Thoracic aorta (tissue), 2 donors: ENCODE measurements around the gene POLR2B. TPM values are rescaled to one million over a fixed set of nuclear protein-coding genes. Genes with fewer than 3 reads are reported as not detected.

ENCODE experiments used
- ATAC-seq: fragments of 150-250 bp; one replicate; pipeline ENCODE4 v1.8.0; 2017; ENCODE audit warnings: low read depth; ENCODE audit not compliant: insufficient number of reproducible peaks, low FRiP score
- DNase-seq: peaks from one replicate; pipeline ENCODE4 v3.0.0-alpha.2; 2020; ENCODE audit warnings: low spot score
- H3K27ac ChIP-seq, 2 donors: fragments of 200-600 bp; sonication (generic); 1 replicate in 1 of 2; 2 replicates in 1 of 2; pipeline ENCODE4 v1.5.1; 2016; ENCODE audit warnings: mild to moderate bottlenecking in 2 of 2, moderate library complexity in 2 of 2
- H3K27me3 ChIP-seq: fragments of 200-600 bp; sonication (generic); replicated peaks from 2 replicates; pipeline ENCODE4 v1.6.0; 2016; ENCODE audit warnings: mild to moderate bottlenecking; ENCODE audit not compliant: insufficient read depth
- H3K36me3 ChIP-seq: fragments of 200-600 bp; sonication (generic); one replicate; pipeline ENCODE4 v1.5.1; 2016
- H3K4me1 ChIP-seq, 2 donors: fragments of 200-600 bp; sonication (generic); 1 replicate in 1 of 2; 2 replicates in 1 of 2; pipeline versions ENCODE4 v1.5.1 to v1.6.0; 2016; ENCODE audit warnings: low read depth in 2 of 2, mild to moderate bottlenecking in 1 of 2; ENCODE audit not compliant: control insufficient read depth in 1 of 2
- H3K4me3 ChIP-seq: fragments of 200-600 bp; sonication (generic); 2 replicates; pipeline ENCODE4 v1.5.1; 2016; ENCODE audit warnings: mild to moderate bottlenecking
- H3K9me3 ChIP-seq: fragments of 200-600 bp; sonication (generic); 2 replicates; pipeline ENCODE4 v1.5.1; 2016
- total RNA-seq, 2 donors: library from RNA; depleted of rRNA; stranded (reverse); fragments of >200 nt; gene quantifications; one replicate each; pipeline versions ENCODE4 v1.1.0 to v1.2.3, GENCODE V29; 2016
- TF ChIP-seq, protein P1 (sequence below): fragments of 200-600 bp; sonication (generic); IDR thresholded peaks from one replicate; pipeline ENCODE4 v1.5.1; 2019; ENCODE audit warnings: antibody characterized with exemption

The POLR2B gene
- total RNA-seq, 2 donors from 2014 or later: 48.3 to 98.5 TPM

GRCh38 chr4:56976283-56976836, 2.3 kb upstream of the POLR2B start:
- Histone ChIP-seq H3K4me3 (peak overlapping the region; percentile 75), H3K36me3 (peaks cover 21% of the 10 kb centered on the region), H3K9me3 (no peaks in the 10 kb centered on the region), H3K27me3 (no peaks in the 10 kb centered on the region), H3K27ac (no peak overlapping the region), H3K4me1 (peaks cover 30 to 44% of the 10 kb centered on the region in 2 donors)
- ATAC-seq (no peak), DNase-seq (no peak)
- TF ChIP-seq, protein P1, sequence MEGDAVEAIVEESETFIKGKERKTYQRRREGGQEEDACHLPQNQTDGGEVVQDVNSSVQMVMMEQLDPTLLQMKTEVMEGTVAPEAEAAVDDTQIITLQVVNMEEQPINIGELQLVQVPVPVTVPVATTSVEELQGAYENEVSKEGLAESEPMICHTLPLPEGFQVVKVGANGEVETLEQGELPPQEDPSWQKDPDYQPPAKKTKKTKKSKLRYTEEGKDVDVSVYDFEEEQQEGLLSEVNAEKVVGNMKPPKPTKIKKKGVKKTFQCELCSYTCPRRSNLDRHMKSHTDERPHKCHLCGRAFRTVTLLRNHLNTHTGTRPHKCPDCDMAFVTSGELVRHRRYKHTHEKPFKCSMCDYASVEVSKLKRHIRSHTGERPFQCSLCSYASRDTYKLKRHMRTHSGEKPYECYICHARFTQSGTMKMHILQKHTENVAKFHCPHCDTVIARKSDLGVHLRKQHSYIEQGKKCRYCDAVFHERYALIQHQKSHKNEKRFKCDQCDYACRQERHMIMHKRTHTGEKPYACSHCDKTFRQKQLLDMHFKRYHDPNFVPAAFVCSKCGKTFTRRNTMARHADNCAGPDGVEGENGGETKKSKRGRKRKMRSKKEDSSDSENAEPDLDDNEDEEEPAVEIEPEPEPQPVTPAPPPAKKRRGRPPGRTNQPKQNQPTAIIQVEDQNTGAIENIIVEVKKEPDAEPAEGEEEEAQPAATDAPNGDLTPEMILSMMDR: no peak

DNA sequence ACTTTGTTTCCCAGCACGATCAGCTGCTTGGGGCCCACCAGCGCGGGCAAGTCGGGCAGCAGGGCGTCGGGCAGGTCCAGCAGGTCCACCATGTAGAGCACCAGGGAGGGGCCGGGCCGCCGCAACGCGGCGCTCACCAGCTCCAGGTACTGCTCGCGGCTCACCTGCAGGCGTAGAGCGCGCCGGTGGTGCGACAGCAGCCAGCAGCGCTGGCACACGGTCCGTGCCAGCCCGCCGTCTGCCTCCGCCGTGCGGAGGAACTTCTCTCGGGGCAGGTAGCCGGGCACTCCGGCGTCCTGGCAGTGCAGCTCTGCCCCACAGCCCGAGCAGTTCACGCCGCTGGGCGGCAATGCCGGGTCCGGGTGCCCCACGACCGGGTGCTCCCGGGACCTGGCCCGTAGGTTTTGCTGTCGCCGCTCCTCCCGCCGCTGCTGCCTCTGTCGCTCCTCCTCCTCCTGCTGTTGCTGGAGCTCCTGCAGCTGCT, 1.8 kb upstream of the POLR2B start:
- Histone ChIP-seq H3K4me3 (peak overlapping the region; percentile 75), H3K36me3 (peaks cover 18% of the 10 kb centered on the region), H3K27ac (peak overlapping the region; percentile 84 to 93), H3K4me1 (peaks cover 34 to 49% of the 10 kb centered on the region in 2 donors), H3K27me3 (no peaks in the 10 kb centered on the region), H3K9me3 (no peaks in the 10 kb centered on the region)
- TF ChIP-seq, protein P1: no peak
- ATAC-seq (peak; percentile 5), DNase-seq (no peak)

GRCh38 chr4:56977321-56978012, 1.2 kb upstream of the POLR2B start, which contains the start of gene NOA1:
Gene NOA1 (minus strand): TSS chr4:56977606. CDS start chr4:56977585, 21 bp downstream.
- peaks cover 40 to 55% of the 10 kb centered on the region in 2 donors for H3K4me1 ChIP-seq

DNA sequence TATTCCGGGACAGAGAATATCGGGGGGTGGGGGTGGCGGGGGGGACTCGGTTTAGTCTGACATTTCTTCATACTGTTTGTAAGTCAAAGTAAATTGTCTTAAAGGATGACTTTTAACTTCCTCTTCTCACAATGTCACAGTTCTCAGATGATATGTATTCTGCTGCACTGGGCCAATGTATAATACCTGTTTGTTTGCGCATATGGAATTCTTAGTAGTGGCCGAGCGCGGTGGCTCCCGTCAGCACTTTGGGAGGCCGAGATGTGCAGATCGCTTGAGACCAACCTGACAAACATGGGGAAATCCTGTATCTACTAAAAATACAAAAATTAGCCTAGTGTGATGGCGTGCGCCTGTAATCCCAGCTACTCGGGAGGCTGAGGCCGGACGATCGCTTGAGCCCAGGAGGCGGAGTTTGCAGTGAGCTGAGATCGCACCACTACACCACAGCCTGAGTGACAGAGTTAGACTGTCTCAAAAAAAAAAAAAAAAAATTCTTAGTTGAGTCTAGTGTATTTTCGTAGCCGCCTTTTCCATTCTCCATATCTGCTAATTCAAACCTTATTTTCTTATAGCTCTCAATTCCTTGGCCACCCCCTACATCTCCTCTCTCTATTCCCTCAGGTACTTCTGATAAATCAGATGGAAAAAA, 851 bp downstream of the POLR2B start:
- DNase-seq (no peak), ATAC-seq (no peak)
- H3K4me1 ChIP-seq: peaks cover 42 to 54% of the 10 kb centered on the region in 2 donors
- no peaks in the 10 kb centered on the region for H3K36me3 ChIP-seq
- no peaks in the 10 kb centered on the region for H3K9me3 ChIP-seq
- peak overlapping the region; percentile 75 for H3K4me3 ChIP-seq
- H3K27ac ChIP-seq: peak overlapping the region in 1 of 2 donors; percentile 93
- TF ChIP-seq, protein P1: no peak
- no peaks in the 10 kb centered on the region for H3K27me3 ChIP-seq

More at GRCh38 chr4:56977321-56978012, 1.2 kb upstream of the POLR2B start, which contains the start of gene NOA1:
- H3K27me3 ChIP-seq: no peaks in the 10 kb centered on the region
- peak within 1 kb of the TSS; percentile 93 to 94 for H3K27ac ChIP-seq
- DNase-seq: peak; percentile 95
- ATAC-seq: peak; percentile 99
- H3K9me3 ChIP-seq: no peaks in the 10 kb centered on the region
- H3K36me3 ChIP-seq: peaks cover 12% of the 10 kb centered on the region
- H3K4me3 ChIP-seq: peak within 1 kb of the TSS; percentile 75
- TF ChIP-seq, protein P1: no peak

- ATAC-seq (no peak), DNase-seq (no peak)
- peak overlapping the region; percentile 5 for H3K4me3 ChIP-seq
- H3K4me1 ChIP-seq: peaks cover 27 to 31% of the 10 kb centered on the region in 2 donors
- no peaks in the 10 kb centered on the region for H3K36me3 ChIP-seq
- TF ChIP-seq, protein P1: no peak
- H3K27ac ChIP-seq: no peak overlapping the region
- H3K27me3 ChIP-seq: no peaks in the 10 kb centered on the region
- H3K9me3 ChIP-seq: no peaks in the 10 kb centered on the region
Observed at GRCh38 chr4:56981795-56982201, 3.1 kb downstream of the POLR2B start.
